ENCODE measurements around the gene TUBB1.

The TUBB1 gene

GRCh38 chr20:59006864-59007664 is 12.2 kb upstream of the TUBB1 start, which contains the start of gene CTSZ:
TSS of gene CTSZ (minus strand) at chr20:59007254. CDS start at chr20:59007128, 126 bp downstream.
- TF ChIP-seq GATA2 (IDR thresholded peaks at IDR 0.05; ENCODE audit: low read depth, low read length) (no peak), GATA3 (IDR thresholded peaks at IDR 0.05; ENCODE audit: low read depth, low read length) (no peak)

- TF ChIP-seq GATA3 (IDR thresholded peaks at IDR 0.05; ENCODE audit: low read depth, low read length) (no peak), GATA2 (IDR thresholded peaks at IDR 0.05; ENCODE audit: low read depth, low read length) (no peak)
These were observed 11.3 kb upstream of the TUBB1 start for GRCh38 chr20:59007665-59008511.

- no peak for TF ChIP-seq GATA3 (IDR thresholded peaks at IDR 0.05; ENCODE audit: low read depth, low read length)
- no peak for TF ChIP-seq GATA2 (IDR thresholded peaks at IDR 0.05; ENCODE audit: low read depth, low read length)
These were observed 10.4 kb upstream of the TUBB1 start for GRCh38 chr20:59008715-59009336.

- no peak for TF ChIP-seq GATA3 (IDR thresholded peaks at IDR 0.05; ENCODE audit: low read depth, low read length)
- TF ChIP-seq GATA2 (IDR thresholded peaks at IDR 0.05; ENCODE audit: low read depth, low read length) = no peak
These were observed 8.8 kb upstream of the TUBB1 start for GRCh38 chr20:59010321-59010994.

- TF ChIP-seq GATA3 (IDR thresholded peaks at IDR 0.05; ENCODE audit: low read depth, low read length) (no peak), GATA2 (IDR thresholded peaks at IDR 0.05; ENCODE audit: low read depth, low read length) (no peak)
These were observed 8.0 kb upstream of the TUBB1 start for GRCh38 chr20:59010995-59011873.

GRCh38 chr20:59013031-59013951 is 5.9 kb upstream of the TUBB1 start:
- TF ChIP-seq GATA2 (IDR thresholded peaks at IDR 0.05; ENCODE audit: low read depth, low read length) (no peak), GATA3 (IDR thresholded peaks at IDR 0.05; ENCODE audit: low read depth, low read length) (no peak)

- TF ChIP-seq GATA2 (IDR thresholded peaks at IDR 0.05; ENCODE audit: low read depth, low read length) = no peak
- TF ChIP-seq GATA3 (IDR thresholded peaks at IDR 0.05; ENCODE audit: low read depth, low read length) = no peak
These were observed 5.1 kb upstream of the TUBB1 start for GRCh38 chr20:59013959-59014608.

- TF ChIP-seq GATA2 (IDR thresholded peaks at IDR 0.05; ENCODE audit: low read depth, low read length) = no peak
- no peak for TF ChIP-seq GATA3 (IDR thresholded peaks at IDR 0.05; ENCODE audit: low read depth, low read length)
These were observed 4.4 kb upstream of the TUBB1 start for GRCh38 chr20:59014680-59015389.

- no peak for TF ChIP-seq GATA2 (IDR thresholded peaks at IDR 0.05; ENCODE audit: low read depth, low read length)
- no peak for TF ChIP-seq GATA3 (IDR thresholded peaks at IDR 0.05; ENCODE audit: low read depth, low read length)
These were observed 3.8 kb upstream of the TUBB1 start for GRCh38 chr20:59015411-59015810.

GRCh38 chr20:59015812-59016711 is 3.2 kb upstream of the TUBB1 start:
- TF ChIP-seq GATA3 (IDR thresholded peaks at IDR 0.05; ENCODE audit: low read depth, low read length) (no peak), GATA2 (IDR thresholded peaks at IDR 0.05; ENCODE audit: low read depth, low read length) (peak; percentile 62)

Measured in SH-SY5Y (cell line).